Right lobe of liver (tissue), 6 donors: ENCODE results near the gene SMKR1. TPM values are rescaled to one million over a fixed set of nuclear protein-coding genes. Genes with fewer than 3 reads are reported as not detected.

ENCODE experiments used
- ATAC-seq, 4 donors: fragments of 200-7000 bp; cut with Tn5 transposase; one replicate each; pipeline ENCODE4 v1.9.1; 2020; ENCODE audit warnings: mild to moderate bottlenecking in 4 of 4, moderate library complexity in 4 of 4
- DNase-seq, 3 donors: peaks; one replicate each; pipeline ENCODE4 v3.0.0-alpha.2; 2020
- H3K27ac ChIP-seq, 3 donors: fragments of 200-600 bp; one replicate each; pipeline ENCODE4 v1.8.0; 2022
- H3K27me3 ChIP-seq, 2 donors: fragments of 200-600 bp; one replicate each; pipeline ENCODE4 v1.8.0; 2022
- H3K36me3 ChIP-seq, 4 donors: fragments of 200-600 bp; sonication (generic) in 1 of 4; one replicate each; pipeline versions ENCODE4 v1.5.1 to v1.8.0; 2017 to 2022; ENCODE audit warnings: control low read depth in 1 of 4
- H3K4me1 ChIP-seq, 4 donors: fragments of 200-600 bp; sonication (generic) in 1 of 4; one replicate each; pipeline versions ENCODE4 v1.5.1 to v1.8.0; 2017 to 2022; ENCODE audit warnings: control low read depth in 1 of 4
- H3K4me3 ChIP-seq, 3 donors: fragments of 200-600 bp; one replicate each; pipeline ENCODE4 v1.8.0; 2022
- H3K9me3 ChIP-seq, 4 donors: fragments of 200-600 bp; sonication (generic) in 1 of 4; one replicate each; pipeline versions ENCODE4 v1.5.1 to v1.8.0; 2017 to 2022; ENCODE audit warnings: control low read depth in 1 of 4
- POLR2A ChIP-seq: fragments of 450-650 bp; IDR thresholded peaks from one replicate; pipeline ENCODE4 v1.6.1; 2017; ENCODE audit warnings: antibody characterized with exemption, mild to moderate bottlenecking
- WGBS: methylation state at CpG from one replicate; pipeline ENCODE4 v1.1.6; 2018; ENCODE audit warnings: low coverage, low lambda C conversion rate; ENCODE audit not compliant: insufficient coverage; ENCODE audit errors: missing lambda C conversion rate; 5-methylcytosine and 5-hydroxymethylcytosine counted together
- intact Hi-C, 2 donors: fragments of 100-400 bp; cut with DNase I; formaldehyde crosslinking; loops; one replicate each; pipeline versions ENCODE4 v1.11.2 to v1.14.1; 2022
- total RNA-seq, 6 experiments: library from RNA; depleted of rRNA in 2 of 6; stranded (reverse); fragments of >200 nt in 2 of 6; fragmentation: NEBNext Ultra II Directional in 3 of 6; extraction: Animal tissue kit (Norgen Biotek cat#: 25700) in 3 of 6; gene quantifications; one replicate each; pipeline versions ENCODE4 v1.1.0 to v1.2.4, GENCODE V29; 2016 to 2023
- TF ChIP-seq, protein P1 (sequence below), 4 donors: fragments of 200-600 bp in 3 of 4; fragments of 450-650 bp in 1 of 4; IDR thresholded peaks; one replicate each; pipeline versions ENCODE4 v1.5.1 to v1.8.0; 2016 to 2022; ENCODE audit warnings: antibody characterized with exemption in 4 of 4, mild to moderate bottlenecking in 2 of 4
- donor health status: DM: no; HTN: yes; CAD: no.
- donor health status: DM: no; HTN: no; CAD: no.
- donor health status: DM: no; HTN: no; CAD: no.
- donor health status: DM: no; HTN: yes; CAD: no.
- donor health status: DM: no; HTN: yes; CAD: no.

Gene SMKR1
- total RNA-seq, 6 experiments from 2014 or later, result not detected

DNA sequence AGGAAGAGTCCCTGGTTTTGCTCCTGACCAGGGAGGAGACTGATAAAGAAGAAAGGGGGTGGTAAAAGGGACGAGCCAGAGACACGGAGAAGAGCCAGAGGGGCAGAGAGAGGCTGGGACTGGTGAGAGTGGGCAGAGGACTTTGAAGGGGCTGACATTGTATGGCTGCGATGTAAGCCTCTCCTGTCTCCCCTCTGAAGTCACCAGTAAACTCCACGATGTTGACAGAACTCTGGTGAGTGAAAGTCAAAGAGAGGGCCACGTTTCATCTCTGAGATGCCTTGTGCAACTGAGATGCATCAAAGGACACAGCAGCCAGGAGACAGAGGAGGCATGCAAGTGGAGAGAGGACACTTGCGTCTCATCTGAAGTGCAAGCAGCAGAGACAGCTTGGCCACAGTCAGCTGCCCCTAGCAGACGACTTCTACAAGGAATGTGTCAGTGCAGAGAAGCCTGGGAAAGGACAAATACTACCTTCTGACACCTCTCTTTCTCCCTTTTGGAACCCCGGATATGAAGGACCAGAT lies 54.3 kb downstream of the SMKR1 start:
- TF ChIP-seq, protein P1, sequence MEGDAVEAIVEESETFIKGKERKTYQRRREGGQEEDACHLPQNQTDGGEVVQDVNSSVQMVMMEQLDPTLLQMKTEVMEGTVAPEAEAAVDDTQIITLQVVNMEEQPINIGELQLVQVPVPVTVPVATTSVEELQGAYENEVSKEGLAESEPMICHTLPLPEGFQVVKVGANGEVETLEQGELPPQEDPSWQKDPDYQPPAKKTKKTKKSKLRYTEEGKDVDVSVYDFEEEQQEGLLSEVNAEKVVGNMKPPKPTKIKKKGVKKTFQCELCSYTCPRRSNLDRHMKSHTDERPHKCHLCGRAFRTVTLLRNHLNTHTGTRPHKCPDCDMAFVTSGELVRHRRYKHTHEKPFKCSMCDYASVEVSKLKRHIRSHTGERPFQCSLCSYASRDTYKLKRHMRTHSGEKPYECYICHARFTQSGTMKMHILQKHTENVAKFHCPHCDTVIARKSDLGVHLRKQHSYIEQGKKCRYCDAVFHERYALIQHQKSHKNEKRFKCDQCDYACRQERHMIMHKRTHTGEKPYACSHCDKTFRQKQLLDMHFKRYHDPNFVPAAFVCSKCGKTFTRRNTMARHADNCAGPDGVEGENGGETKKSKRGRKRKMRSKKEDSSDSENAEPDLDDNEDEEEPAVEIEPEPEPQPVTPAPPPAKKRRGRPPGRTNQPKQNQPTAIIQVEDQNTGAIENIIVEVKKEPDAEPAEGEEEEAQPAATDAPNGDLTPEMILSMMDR (IDR thresholded peaks at IDR 0.05), result no peak
- TF ChIP-seq POLR2A, result no peak
- Histone ChIP-seq H3K36me3 (no peaks in the 10 kb centered on the region), H3K4me3 (no peak overlapping the region), H3K27me3 (no peaks in the 10 kb centered on the region), H3K9me3 (no peaks in the 10 kb centered on the region), H3K27ac (no peak overlapping the region), H3K4me1 (no peaks in the 10 kb centered on the region)
- intact Hi-C loops, result no loop called here
- ATAC-seq (no peak), DNase-seq (no peak)
- WGBS, result 41% methylated on average over 7 of the region's 8 CpGs

DNA sequence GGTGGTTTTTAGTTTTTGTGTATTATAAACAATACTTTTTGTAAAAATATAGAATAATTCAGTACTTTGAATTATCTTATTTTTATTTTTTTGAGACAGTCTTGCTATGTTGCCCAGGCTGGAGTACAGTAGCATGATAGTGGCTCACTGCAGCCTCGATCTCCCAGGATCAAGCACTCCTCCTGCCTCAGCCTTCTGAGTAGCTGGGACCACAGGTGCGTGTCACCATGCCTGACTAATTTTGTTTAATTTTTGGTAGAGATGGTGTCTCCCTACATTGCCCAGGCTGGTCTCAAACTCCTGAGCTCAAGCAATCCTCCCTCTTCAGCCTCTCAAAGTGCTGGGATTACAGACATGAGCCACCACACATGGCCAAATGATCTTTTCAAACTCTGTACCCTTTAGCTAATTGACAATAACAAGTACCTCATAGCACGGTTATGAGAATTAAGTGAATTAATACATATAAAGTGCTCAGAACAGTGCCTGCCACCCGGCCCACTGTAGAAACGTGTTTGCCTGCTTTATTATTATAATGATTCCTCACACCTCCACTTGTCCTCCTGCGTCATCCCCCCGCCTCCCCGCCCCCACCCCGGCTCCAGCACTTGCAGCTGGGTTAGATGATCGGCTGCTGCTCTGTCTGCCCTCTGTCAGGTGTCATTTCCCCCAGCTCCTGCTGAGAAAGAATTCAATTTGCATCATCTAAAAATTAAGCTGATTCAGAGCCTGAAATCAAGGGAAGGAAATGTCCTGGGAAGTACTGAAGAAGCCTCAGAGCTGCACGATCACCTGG lies 55.6 kb downstream of the SMKR1 start:
- DNase-seq (no peak), ATAC-seq (no peak)
- TF ChIP-seq, protein P1 (IDR thresholded peaks at IDR 0.05), result no peak
- no peak for TF ChIP-seq POLR2A
- no peaks in the 10 kb centered on the region for H3K4me1 ChIP-seq
- H3K27me3 ChIP-seq, result no peaks in the 10 kb centered on the region
- WGBS, result 48% methylated on average over 10 of the region's 11 CpGs
- H3K4me3 ChIP-seq, result no peak overlapping the region
- H3K36me3 ChIP-seq, result no peaks in the 10 kb centered on the region
- H3K27ac ChIP-seq, result no peak overlapping the region
- intact Hi-C loops, result no loop called here
- no peaks in the 10 kb centered on the region for H3K9me3 ChIP-seq

DNA sequence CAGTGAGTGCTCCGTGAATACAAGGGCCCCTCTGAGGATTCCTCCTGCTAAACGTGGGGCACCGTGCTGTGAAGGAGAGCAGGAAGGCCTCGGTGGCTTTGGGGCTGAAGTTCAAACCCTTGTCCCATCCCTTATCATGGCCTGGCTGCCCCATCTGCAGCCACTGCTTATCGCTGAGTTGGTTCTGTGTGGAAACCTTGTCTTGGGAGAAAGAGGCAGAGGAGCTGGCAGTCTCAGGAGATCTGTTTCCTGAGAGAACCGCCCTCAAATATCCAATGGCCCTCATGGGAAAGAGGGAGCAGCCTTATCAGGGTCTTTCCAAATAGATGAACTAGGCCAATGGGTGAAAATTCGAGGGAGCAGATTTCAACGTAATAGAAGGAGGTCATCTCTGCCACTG lies 57.2 kb downstream of the SMKR1 start:
- WGBS, result 49% methylated on average over 7 of the region's 8 CpGs
- TF ChIP-seq, protein P1 (IDR thresholded peaks at IDR 0.05), result no peak
- no peak for TF ChIP-seq POLR2A

DNA sequence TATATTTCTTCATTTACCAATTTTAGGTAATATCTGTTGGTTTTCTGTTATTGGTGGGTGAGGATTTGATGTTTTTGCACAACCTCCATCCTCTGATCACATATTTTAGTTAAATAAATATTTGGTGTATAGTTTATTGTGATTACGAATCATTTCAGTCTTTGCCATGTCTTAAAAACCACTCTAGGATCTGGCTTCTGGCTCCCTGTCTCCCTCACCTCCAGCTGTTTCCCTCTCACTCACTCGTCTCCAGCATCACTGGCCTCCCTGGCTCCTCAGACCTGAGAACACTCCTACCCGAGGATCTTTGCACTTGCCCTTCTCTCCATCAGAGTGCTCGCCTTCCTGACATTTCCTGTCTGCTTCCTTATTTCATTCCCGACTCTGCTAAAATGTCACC lies 58.5 kb downstream of the SMKR1 start:
- TF ChIP-seq POLR2A, result no peak
- TF ChIP-seq, protein P1 (IDR thresholded peaks at IDR 0.05), result no peak
- Histone ChIP-seq H3K9me3 (no peaks in the 10 kb centered on the region), H3K36me3 (no peaks in the 10 kb centered on the region), H3K4me1 (no peaks in the 10 kb centered on the region), H3K27ac (no peak overlapping the region), H3K27me3 (no peaks in the 10 kb centered on the region), H3K4me3 (no peak overlapping the region)
- ATAC-seq (no peak), DNase-seq (no peak)
- WGBS, result 42% methylated on average over 5 of the region's 5 CpGs
- intact Hi-C loops, result no loop called here

More for the DNA sequence above, 57.2 kb downstream of the SMKR1 start:
- Histone ChIP-seq H3K4me3 (no peak overlapping the region), H3K36me3 (no peaks in the 10 kb centered on the region), H3K9me3 (no peaks in the 10 kb centered on the region), H3K27me3 (no peaks in the 10 kb centered on the region), H3K4me1 (no peaks in the 10 kb centered on the region), H3K27ac (no peak overlapping the region)
- ATAC-seq (no peak), DNase-seq (no peak)
- intact Hi-C loops, result no loop called here
